Smooth muscle cell of the brain vasculature (primary cell): ENCODE data around the gene GNLY.

ENCODE experiments used
- DNase-seq: peaks from one replicate; pipeline ENCODE4 v3.0.0-alpha.2; 2012; ENCODE audit warnings: low read depth, low spot score

GNLY gene

DNA sequence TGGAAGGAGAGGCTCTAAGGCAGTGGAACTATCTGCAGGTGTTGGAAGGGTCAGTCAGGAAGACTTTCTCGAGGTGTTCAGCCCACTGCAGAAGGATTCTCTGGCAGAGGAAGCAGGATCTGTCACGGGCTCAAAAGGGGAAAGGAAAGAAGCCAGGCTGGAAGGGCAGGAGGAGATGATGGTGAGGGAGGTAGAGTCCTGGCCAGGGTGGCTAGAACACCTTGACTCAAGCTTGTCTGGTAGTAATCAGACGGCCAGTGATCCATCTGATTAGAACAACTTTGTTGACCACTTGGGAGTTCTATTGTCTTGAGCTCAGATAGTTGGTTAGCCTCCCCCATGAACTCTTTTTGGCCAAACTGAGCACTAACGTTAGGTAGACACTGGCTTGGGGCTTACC, 49.9 kb downstream of the GNLY start:
- no peak for DNase-seq

- DNase-seq = no peak
Observed at GRCh38 chr2:85744741-85745601, 50.8 kb downstream of the GNLY start.

GRCh38 chr2:85745619-85746018, 51.5 kb downstream of the GNLY start:
- no peak for DNase-seq

- DNase-seq = no peak
Observed at GRCh38 chr2:85746321-85747004, 52.3 kb downstream of the GNLY start.

- DNase-seq = no peak
Observed at GRCh38 chr2:85747441-85747840, 53.3 kb downstream of the GNLY start.

- DNase-seq = no peak
Observed at GRCh38 chr2:85748039-85748734, 54.0 kb downstream of the GNLY start.
